ENCODE measurements around the gene TF.
"Not testable (repeated sequence)": the region's sequence is repeated elsewhere in the genome, so short reads cannot be mapped to it uniquely, and the experiment has no call there.

TF gene

DNA sequence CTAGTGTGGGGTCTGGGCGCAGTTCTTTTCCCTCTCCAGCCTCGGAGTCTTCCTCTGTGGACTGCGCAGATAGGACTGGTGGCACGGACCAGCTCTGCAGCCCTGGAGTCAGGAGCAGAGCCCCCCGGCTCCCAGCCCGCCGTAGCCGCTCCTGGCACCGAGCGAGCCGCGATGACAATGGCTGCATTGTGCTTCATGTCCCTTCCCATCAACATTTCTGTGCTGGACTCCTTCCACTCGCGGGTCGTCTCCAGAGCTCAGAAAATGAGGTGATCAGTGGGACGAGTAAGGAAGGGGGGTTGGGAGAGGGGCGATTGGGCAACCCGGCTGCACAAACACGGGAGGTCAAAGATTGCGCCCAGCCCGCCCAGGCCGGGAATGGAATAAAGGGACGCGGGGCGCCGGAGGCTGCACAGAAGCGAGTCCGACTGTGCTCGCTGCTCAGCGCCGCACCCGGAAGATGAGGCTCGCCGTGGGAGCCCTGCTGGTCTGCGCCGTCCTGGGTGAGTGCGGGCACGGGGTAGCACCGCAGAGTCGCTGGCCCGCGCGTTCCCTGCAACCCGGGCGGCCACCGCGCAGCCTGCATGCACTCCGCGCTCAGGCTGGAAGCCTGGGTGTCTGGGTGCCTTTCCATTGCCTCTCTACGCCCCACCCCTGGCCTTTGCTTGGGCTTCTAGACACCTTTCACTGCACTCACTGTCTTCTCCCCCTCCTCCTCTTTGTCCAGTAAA is at the start of gene TF:
Gene TF (plus strand): TSS at position 413 of the 731 bp plus-strand sequence. CDS start 48 bp downstream, at position 461.
- DNase-seq = no peak

DNA sequence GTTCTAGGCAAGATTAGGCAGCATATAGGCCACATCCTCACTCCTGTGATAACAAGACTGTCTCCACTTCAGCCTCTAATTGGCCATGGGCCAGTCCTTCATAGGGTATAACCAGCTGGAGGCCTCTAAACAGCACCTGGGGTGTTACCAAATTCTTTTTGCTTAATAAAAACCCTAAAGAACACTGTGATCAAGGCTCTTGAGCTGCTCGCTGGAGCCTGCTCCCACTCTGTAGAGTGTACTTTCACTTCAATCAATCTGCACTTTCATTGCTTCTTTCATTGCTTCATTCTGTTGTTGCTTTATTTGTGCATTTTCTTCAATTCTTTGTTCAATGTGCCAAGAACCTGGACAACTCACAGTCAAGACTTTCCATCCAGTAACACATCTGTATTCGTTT is 48.2 kb upstream of the TF start:
- DNase-seq = no peak

DNA sequence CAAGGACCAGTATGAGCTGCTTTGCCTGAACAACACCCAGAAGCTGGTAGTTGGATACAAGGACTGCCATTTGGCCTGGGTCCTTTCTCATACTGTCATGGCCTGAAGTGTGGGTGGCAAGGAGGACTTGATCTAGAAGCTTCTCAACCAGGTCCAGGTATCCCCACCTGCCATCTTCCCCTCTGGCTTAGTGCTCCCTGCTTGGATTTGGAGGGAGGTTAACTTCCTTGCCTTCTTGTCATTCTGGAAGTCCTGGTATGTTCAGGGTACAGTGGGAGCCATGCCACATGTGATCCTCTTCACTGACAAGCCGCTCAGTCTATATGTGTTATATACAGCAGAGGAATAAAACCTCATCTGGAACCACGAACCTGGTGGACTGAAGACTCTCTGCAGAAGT is 46.7 kb upstream of the TF start:
- no peak for DNase-seq

DNA sequence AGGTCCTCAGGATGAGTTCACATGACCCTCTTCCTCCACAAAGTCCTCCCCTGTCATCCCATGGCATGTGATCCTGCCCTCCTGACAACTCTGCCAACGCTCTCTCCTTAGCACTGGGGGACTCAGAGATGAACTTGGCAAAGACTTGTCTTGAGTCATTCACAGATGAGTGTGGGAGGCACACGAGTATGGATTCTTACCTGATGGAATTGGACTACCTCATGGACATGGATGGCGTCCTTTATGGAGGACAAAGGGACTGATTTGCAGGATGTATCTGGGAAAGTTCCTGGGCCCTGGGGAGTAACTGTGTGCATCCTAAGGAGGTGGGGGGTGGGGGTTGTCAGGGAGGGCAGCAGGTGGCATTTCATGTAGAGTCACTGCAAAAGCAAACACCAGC is 46.3 kb upstream of the TF start:
- no peak for DNase-seq

DNA sequence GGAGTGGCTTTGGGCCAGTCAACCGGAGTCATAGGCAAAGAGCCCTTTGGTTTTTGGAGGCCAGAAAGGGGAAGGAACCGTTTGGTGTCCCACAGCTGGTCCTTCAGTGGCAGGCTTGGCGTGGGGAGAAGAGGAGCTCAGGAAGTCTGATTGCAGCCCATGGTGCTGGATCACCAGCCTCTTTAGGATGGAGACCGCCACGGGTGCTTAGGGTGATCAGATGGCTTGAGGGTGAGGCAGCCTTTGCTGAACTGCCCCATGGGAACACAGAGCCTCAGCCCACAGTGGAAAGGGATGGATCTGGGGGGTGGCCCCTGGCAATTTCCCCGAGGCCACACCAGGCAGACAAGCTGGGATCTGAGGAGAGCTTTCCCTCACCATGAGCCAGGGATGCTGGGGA is 45.8 kb upstream of the TF start:
- no peak for DNase-seq

DNA sequence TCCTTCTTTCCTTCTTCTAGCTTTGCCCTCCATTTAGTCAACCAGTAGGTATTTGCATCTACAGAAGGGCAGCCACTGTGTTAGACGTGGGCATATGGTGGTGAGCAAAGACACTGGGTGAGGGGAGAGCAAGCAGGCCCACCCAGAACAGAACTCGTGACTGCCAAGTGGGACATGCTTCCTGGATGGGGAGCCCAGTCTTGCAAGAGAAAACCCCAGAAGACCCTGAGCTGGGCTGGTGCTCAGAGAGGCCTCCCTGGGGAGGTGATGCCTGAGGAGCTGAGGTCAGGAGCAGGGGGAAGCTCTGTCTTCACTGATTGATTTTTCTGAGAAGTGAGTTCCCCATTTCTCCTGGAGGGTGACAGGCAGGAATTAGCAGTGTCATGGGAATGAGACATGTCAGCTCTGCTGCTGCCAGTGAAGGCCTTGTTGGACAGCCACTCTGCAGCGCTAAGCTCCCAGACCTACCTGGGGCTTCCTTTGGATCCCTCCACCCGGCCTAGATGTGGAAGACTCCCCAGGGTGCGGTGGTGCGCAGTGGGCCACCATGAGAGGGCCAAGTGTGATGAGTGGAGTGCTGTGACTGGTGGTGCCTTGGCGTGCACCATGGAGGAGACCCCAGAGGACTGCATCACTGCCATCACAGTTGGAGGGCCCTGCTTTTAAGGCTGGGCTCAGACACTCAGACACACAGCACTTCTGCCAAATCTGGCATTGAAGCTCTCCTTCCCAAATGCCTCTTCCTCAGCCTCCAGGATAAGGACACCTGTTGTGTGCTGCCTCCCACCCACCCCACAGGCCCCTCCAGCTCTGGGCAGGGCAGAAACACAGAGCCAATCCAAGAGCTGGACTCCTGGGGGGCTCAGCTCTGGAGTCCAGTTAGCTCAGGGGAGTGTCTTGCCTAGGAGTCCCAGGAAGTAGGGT is 44.5 kb upstream of the TF start:
- DNase-seq = no peak

DNA sequence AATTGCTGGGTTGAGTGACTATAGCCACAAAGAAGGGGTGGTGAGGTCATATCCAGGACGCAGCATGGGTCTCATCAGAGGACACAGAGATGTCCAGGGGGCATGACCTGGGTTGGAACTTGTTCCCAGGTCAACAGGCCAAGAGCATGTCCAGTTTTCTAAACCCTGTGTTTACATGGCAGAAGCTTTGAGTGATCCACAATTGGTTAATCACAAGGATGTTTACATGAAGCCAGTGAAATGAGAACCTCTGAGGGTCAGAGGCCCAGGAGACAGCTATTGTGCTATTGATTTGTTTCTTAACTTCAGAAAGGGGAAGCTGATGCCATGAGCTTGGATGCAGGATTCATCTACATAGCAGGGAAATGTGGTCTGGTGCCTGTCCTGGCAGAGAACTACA is 42.3 kb upstream of the TF start:
- no peak for DNase-seq

DNA sequence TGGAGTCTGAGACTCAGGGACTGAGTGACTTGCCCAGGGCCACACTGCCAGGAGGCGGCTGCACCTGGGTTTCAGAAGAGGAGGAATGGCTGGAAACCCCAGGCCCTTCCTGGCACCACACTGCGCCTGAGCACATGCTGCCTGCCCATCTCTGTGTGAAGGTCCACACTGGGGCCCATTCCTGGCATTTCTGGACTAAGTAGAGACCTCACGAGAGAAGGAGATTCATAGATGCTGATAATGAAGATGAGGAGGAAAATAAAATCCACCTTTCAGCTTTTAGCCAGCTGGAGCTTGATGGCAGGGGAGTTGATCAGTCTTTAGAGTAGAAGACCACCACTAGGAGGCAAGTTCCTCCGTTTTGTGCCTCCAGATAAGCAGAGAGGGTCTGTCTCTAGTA is 40.2 kb upstream of the TF start:
- DNase-seq = no peak

DNA sequence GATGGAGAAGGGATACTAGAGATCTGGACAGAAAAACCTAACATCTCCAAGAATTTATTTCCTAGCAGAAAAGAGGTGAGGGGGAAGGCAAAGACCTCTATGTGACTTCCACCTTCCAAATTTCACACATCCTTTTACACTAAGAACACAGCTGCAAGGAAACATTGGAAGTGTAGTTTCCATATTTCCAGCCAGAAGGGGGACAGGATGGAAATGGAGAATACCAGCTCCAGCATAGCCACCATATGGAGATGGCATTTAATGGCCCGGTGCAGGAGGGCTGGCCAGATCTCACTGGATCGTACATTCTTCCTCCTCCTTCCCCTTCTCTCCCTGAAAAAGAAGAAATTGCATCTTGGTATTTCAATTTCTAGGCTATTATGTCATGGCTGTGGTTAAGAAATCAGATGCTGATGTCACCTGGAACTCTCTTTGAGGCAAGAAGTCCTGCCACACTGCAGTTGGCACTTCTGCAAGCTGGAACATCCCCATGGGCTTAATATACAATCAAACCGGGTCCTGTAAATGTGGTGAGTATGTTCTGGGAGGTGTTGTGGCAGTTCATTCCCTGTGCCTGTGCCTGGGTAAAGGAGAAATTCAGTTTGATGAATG is 36.9 kb upstream of the TF start:
- no peak for DNase-seq

DNA sequence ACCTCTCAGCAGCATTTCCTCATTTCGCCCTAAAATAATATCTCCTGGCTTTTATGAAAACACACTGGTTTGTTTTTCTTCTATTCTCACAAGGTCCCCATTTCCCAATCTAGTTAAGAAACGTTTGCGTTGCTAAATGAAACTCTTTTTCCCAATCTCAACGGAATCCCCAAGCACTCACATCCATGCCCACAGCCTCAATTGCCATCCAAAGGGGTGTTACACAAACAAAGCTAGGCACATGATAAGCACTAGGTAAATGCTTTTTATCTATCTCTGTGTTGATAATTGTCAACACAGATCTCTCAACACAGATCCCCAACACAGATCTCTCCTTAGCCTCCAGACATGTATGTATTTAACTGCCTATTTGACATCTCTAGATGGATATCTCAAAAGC is 35.2 kb upstream of the TF start:
- DNase-seq = no peak

DNA sequence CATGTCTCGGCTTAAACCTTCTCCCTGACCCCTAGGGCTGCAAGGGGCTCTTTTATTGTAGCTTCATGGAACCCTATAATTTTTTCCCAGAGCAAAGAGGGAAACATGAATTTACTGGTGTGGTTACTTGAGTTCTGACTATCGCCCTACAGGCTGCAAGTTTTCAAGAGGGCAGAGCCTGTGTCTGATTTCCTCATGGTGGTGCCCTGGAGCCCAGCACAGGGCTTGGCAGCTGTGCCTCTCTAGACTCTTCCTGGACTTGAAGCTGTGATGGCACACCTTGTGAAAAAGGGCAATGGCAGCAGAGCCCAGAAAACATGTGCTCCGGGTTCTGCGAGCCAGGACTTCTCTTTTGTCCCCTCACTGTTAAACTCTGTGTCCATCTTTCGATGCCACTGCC is 34.2 kb upstream of the TF start:
- no peak for DNase-seq

DNA sequence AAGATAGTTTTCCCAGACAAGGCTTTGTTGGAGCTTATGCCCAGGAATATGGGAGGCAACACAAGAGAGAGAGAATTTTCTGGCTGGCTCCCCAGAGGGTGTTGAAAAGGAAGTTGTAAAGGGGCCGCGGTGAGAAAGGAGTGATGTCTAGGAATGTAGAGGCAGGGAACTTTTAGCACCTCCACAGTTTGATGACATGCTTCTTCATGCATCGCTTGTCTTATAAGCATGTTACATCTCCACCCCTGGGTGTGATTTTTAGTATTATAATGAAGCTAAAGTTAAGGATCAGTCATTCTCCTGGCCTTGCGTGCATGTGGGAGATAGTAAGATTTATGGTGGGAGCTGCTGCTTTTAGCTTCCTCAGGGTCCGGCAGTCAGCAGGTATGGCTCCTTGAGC is 32.8 kb upstream of the TF start:
- DNase-seq = no peak

DNA sequence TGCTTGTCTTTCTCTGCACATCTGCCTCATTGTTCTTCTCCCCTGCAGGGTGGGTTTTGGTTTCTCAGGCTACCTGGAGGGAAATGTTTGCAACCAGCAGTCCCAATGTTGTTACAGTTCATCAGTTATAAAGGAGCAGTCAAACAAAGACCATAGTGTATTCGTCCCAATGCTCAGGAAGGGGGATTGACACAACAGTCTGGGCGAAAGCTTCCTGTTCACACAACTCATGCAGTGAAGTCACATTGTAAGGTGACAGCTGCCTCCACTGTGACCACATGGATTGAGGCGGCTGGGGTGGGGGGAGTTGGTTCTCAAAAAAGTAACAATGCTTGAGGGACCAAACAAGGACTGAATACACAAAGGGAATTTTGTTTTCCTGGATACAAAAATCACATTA is 28.8 kb upstream of the TF start:
- no peak for DNase-seq

DNA sequence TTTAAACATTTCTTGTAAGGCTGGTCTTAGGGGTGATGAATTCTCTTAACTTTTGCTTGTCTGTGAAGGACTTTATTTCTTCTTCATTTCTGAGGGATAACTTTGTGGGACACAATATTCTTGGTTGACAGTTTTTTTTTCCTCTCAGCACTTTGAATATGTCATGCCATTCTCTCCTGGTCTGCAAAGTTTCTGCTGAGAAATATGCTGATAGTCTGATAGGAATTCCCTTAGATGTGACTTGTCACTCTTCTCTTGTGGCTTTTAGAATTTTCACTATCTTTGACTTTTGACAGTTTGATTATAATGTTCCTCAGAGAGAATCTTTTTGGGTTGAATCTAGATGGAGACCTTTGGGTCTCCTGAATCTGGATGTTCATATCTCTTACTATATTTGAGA is 23.3 kb upstream of the TF start:
- DNase-seq = no peak

DNA sequence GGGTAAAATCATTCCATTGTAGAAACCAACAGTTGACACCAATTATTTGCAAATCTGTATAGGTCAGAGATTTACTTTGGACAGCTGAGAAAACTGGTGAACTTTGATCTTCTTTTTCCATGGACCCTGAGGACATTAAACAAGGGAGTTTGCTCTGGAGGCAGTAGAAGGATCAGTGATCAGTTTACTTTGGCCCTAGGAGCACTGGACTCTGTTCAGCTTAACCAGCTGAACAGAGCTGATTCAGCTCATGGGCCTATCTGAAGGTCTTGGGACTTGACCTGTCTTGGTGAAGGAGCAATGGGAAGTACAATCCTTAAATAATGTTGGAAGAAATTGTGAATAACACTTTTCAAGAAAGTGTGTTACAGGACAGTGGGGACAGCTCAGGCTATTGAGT is 15.2 kb upstream of the TF start:
- no peak for DNase-seq

DNA sequence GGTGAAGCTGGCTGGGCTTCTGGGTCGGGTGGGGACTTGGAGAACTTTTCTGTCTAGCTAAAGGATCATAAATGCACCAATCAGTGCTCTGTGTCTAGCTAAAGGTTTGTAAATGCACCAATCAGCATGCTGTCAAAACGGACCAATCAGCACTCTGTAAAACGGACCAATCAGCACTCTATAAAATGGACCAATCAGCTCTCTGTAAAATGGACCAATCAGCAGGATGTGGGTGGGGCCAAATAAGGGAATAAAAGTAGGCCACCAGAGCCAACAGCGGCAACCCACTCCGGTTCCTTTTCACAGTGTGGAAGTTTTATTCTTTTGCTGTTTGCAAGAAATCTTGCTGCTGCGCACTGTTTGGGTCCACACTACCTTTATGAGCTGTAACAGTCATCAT is 14.0 kb upstream of the TF start:
- DNase-seq = not testable (repeated sequence)

DNA sequence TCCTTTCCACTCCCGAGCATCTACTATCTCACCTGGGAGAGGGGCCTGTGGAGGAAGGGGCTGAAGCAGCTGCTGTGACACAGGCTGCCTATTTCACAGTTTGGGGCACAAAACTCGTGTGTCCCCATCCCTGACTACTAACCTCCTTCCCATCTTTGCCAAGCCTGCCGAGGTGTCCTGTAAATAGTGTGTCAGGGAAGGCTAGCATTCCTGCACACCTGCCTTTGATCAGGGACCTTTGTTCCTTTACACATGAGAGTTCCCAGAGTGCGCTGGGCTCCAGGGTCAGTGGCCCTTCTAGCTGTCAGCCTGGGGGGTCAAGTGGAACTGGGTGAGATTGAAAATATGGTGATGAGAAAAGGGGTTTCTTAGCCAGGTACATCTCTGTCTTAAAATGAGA is 13.0 kb upstream of the TF start:
- no peak for DNase-seq

DNA sequence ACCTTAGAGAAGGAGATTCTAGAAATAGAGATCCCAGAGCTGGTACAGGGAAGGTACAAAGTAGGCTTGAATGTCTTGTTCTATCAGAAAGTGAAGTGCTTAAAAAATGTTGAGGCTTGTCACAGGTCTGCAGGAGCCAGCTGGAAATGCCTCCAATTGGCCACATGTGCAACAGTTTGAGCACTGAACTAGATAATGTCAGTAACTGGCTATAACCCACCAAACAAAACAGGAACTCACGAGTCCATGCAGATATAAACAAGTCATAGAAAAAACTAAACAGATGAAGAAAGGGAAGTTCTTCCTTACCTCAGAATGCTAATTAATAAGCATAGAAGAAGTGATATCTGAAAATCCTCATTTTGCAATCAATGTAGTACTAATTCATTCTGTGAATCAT is 11.9 kb upstream of the TF start:
- no peak for DNase-seq

DNA sequence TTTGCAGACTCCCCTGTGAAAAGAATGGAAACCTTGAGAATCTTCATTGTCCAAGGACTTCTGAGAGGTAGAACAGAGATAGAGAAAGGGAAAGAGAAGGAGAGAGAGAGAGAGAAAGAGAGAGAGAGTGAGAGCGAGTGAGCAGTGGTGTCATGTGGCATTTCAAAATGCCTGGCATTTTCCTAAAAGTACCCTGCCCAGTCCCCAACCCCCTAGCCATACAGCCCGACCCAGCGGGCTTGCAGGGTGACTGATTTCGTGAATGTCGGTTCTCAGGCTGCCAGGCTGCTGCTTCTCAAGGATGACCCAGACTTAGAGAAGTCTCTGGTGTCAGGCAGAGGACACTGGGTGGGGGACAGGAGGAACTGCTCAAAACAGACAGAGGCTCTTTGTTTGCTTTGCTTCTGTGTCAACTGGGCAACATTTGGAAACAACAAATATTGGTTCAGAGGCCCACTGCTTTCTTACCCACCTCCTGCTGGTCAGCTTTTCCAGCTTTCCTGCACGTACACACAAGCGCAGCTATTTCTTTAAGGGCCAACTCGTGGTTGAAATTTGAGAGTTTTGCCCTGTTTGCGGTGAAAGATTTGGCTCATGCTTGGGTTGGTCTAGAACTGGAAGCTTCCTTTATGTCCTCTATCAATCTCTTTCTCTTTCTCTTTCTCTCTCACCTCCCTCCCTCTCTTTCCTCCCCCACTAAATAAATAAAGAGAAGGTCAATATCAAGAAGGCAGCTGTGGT is 3.7 kb upstream of the TF start:
- peak; percentile 49 for DNase-seq

DNA sequence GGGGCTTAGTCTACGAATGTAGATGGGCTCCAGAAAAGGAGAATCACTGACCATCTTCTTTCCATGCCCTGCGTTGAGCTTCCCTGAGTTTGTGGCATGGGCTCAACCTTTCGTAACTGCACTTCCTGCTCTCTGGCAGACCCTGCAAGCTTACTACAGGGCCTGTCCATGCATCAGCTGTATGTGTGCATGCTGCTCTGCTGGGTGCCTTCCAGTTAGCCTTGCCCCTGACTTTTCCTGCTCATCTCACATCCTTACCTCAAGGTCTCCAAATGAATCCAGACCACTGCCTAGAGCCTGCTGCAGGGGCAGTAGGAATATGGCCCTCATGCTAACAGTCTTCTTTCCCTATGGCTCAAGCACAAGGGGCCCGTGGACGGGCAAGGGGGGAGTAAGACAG is 2.0 kb upstream of the TF start:
- DNase-seq = no peak

DNA sequence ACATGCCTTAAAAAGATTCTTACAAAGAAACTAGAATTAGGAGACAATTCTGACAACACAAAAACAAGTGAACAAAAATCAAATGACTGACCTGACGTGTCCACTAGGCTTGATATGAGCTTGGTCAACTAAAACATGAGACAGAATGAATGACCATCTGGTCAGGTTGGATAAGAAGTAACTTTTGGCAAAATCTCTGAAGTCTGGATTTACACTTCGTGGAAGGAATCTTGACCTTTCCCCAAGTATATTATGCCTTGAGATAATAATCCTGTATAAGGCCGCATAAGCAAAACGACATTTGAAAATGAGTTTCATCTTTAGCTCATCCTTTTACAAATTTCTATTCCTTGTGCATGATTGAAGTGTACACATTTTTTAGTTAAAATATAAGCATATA is 1.1 kb upstream of the TF start:
- DNase-seq = no peak

DNA sequence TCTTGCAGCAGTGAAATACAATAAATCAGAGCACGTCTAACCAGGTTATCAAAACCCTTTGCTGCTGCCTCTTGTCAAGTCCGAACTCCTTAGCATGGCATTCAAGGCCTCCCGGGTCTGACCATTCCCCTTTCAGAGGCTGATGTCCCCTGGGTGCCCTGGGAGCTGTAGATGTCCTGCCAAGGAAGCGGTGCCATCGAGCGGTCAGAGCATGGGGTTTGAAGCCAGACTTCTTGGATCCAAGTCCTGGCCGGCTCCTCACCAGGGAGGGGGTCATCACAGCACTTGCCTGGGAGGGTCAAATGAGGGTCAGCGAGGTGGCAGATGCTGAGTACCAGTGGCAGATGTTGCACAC is 496 bp downstream of the TF start:
- DNase-seq = no peak

DNA sequence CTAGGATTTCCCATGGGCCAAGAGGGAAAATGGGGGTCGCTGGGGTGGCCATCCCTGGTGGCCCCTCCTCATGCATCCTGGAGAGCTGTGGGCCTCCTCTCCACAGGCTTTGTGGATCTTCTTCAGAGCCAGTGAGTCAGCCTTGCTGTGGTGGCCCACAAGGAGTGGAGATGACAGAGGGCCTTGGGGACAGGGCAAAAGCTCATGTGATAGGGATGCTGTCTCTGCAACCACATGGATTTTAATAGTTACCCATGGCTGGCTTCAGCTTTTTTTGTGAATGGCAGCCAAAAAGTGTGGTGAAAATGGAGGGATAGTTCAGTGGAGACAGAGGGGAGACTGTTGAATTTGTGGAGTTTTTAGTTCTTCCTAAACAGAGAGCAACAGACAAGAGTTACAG is 1.2 kb downstream of the TF start:
- no peak for DNase-seq
